GM18526 (cell line): ENCODE data around the gene BCAP31.

Experiments used
- POLR2A ChIP-seq: IDR thresholded peaks from 3 replicates; pipeline ENCODE4 v1.6.1; 2011; ENCODE audit not compliant: insufficient read length; ENCODE audit errors: extremely low read depth

BCAP31 gene

DNA sequence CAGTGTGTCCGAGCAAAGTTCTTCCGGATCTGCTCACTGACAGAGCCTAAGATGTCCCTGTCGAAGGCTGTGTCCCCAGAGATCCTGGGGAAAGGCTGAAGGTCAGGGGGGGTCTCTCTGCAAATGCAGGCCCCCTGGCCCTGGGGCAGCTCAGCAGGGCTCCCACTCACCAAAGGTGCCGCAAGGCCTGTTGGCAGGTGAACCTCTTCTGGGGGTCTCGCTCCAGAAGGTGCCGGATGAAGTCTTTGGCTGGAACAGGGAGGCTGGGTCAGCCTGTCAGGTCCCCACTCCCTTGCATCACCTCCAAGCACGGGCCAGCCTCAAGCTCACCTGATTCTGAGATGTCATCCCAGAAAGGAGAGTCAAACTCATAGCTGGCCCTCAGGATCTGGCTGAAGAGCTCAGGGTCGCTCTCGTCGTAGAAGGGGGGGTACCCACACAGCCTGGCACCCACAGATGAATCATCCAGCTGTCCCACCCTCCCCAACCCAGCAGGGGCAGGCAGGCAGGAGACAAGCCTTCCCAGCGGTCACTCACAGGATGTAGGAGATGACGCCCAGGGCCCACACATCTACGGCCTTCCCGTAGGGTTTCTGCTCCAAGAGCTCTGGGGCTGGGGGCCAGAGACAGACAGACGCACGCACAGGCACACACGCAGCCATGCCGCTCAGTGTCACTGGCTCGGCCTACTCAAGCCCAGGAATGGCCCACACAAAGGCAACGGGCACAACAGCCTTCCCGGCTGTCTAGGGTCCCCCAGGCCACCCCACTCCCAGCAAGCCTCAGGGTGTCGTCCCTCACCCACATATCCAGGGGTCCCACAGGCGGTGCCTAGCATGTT is 53.2 kb downstream of the BCAP31 start:
- no peak for TF ChIP-seq POLR2A

DNA sequence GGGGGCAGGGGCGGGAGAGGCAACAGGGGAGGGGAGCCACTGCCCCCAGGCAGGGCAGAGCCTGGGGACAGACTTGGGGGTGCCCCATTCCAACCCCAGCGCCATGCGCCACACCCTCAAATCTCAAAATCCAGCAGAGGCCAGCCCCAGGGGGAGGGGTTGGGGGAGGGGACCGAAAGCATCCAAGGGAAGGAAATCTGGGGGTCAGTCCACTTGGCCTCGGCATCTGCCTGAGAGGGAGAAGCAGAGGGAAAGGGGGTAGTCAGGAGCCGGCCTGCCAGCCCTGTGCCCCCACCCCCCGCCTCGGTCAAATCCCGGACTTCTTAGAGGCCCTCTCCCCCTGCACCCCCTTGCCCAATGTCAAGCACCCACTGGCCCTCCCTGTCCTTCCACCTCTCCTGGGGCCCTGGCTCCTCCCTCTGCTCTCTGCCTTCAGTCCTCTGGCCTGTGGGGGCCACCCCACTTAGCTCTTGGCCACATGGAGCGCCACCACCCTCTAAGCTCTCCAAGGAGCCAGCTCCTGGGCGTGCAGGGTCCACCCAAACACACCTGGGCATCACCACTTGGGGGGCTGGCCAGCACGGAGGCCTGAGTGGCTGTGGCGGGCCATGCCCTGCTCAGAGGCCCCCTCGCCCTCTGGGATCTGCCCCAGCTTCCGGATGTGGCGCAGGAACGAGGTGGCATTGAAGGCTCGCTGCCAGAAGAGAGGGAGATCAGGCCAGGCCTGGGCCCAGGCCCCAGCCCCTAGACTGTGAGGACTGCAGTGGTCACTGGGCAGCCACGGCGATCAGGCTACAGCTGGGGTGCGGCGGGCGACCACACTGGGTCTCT is 54.1 kb downstream of the BCAP31 start:
- TF ChIP-seq POLR2A = no peak

DNA sequence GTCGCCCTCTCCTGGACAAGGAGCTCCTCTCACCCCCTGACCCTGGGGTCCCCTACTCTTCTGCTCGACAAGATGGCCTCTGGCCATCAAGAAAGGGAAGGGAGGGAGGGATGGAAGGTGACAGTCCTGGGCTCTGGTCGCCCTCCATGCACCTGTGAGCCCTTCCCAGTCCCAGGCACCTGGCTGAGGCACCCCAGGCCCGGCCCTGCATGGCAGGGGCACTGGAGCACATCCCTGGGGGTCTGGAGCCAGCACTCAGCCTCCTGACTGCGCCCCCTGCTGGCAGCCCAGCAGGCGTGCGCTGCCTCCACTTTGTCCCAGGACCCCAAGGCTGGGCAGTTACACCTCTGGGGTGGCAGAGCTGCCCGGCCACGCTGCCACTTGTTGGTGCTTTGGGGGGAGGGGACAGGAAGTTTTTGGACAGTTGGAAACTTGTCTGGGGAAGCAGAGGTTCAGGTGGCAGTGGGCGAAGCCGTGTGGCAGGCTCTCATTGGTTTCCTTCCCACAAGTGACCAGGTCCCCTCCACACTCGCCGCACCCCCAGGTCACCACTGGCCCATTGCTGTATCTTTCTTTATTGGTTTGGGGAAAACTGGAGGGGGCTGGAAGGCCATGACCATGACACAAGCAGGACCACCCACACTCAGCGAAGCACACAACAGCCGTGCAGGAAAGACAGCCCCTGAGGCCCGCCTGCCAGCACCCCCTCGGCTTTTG is 54.9 kb downstream of the BCAP31 start:
- TF ChIP-seq POLR2A = no peak

DNA sequence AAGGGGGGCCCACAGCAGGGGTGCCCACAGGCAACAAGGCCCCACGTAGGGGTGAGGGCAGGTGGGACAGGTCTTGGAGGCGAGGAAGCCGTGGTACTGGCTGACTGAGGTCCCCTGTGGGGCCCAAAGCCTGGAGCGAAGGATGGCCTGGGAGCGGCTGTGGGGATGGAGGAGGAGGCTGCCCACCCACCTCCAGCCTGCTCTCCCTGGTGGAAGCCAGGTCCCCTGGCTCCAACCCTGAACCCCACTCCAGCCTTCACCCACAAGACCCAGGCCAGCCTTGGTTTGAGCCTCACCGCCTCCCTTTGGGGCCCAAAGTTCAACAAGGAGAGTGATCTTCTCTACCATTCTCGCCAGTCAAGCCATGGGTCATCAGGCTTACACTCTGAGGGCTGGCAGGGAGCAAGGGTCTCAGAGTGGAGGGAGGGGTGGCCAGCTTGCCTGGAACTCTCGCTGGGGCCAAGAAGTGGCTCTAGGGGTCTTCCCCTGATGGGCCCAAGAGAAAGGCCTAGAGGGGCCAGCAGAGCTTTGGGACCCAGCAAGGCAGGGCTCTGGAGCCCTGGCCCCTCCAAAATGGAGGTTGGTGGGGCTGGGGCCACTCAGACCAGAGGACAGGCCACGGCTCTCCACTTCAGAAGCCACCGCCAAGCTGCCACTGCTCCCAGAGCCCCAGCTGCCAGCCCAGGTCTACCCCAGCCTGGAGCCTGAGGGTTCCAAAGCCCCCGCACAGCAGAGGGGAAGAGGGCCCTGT is 55.6 kb downstream of the BCAP31 start:
- TF ChIP-seq POLR2A = no peak

DNA sequence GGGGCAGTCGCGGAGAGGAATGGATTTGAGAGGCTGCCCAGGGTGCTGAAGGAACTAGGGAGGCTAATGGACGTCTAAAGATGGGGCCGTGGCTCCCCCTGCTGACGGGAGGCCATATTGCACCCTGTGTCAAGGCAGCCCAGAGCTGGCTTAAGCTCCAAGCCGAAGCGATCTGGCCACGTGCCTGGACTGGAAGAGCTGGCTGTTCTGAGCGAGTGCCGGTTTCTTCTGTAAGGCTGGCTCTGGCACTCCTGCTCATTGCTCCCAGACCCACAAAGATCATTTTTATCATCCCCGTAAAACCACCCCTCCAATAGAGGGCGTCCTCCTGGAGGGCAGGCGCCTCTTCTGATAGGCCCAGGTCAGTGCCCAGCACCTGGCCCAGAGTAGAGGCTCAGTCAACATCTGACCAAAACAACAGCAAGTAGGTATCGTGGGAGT is 56.2 kb downstream of the BCAP31 start:
- no peak for TF ChIP-seq POLR2A

DNA sequence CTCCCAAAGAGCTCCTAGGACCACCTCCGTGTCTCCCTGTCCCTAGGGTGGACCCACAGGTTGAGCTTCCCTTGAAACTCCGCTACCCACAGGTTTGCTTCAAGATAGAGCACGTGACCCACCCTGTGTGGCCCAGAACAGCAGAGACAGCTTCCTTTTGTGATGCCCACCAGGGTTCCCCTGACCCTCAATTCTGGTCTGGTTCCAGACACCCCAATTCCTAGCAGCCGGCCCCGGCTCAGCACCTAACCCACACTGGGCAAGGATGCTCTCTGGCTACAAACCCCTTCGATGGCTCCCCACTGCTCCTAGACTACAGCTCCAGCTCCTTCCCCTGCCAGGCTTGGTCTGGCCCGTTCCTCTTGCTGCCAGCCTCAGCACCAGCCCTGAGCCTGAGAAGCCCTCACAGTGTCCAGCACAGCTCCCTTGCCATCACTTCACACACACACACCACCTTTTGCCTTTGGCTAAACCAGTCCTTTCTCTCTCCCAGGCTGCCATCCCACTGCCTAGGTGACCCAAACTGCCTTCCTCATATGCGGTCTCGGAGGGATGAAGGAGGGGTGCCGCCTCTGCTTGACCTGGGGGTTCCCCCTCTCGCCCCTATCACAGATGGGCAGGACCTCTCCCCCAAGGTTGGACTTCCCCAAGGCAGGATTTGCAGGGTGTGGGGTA is 56.8 kb downstream of the BCAP31 start:
- TF ChIP-seq POLR2A = no peak

DNA sequence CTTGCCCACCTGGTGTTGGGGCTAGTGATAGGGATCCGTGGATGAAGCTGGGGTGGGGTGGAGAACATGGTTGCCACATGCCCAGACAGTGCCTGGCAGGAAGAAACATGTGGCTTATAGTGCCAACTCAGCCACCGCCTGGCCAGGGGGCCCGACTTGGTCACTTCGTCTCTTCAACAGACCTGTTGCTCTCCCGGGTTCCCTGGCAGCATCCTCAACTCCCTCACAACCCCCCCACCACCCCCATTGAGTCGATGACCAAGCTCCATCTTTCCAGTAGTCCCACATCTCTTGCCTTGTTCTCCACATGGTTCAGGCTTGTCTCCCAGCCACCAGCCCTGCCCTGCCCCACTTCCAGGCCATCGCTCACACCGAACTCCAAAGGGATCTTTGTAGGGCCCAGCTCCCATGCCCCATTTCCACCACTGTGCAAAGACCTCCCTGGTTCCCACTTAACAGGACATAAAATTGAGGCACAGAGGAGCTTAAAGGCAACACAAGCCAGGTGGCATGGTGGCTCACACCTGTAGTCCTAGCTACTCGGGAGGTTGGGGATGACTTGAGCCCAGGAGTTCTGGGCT is 58.4 kb downstream of the BCAP31 start:
- no peak for TF ChIP-seq POLR2A

DNA sequence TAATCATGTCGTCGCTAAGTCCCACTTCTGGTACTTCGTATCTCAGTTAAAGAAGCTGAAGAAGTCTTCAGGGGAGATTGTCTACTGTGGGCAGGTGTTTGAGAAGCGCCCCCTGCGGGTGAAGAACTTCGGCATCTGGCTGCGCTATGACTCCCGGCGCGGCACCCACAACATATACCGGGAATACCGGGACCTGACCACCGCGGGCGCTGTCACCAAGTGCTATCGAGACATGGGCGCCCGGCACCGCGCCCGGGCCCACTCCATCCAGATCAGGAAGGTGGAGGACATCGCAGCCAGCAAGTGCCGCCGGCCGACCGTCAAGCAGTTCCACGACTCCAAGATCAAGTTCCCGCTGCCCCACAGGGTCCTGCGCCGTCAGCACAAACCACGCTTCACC is 61.9 kb downstream of the BCAP31 start:
- TF ChIP-seq POLR2A = no peak

DNA sequence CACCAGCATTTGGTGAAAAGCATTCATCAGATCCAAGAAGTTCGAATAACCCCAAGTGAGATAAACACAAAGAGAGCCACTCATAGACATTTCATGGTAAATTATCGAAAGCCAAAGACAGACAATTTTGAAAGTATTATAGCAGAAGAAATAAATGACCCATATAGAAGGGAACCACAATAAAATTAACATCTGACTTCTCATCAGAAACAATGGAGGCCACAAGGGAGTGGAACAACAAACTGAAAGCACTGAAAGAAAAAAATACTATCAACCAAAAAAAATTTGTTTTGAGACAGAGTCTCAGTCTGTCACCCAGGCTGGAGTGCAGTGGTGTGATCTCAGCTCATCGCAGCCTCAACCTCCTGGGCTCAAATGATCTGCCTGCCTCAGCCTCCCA is 64.9 kb downstream of the BCAP31 start:
- TF ChIP-seq POLR2A = no peak

DNA sequence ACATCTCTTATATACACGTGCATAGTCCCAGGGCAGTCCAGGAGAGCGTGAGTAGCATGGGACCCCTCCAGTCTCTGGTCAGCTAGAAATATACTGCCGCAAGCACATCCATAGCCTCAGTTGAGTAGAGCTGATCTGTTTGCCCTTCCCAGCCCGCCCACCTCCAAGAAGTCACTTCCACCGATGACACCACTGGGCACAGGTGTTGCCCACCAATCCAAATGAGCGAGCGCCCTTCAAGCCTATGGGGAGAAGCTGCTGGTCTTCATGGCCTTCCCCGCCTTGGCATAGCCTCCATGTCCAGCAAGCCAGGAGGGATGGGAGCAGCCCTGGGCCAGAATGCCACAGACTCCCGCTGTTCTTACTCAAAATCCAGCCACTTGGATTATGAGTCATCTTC is 67.0 kb downstream of the BCAP31 start:
- no peak for TF ChIP-seq POLR2A

DNA sequence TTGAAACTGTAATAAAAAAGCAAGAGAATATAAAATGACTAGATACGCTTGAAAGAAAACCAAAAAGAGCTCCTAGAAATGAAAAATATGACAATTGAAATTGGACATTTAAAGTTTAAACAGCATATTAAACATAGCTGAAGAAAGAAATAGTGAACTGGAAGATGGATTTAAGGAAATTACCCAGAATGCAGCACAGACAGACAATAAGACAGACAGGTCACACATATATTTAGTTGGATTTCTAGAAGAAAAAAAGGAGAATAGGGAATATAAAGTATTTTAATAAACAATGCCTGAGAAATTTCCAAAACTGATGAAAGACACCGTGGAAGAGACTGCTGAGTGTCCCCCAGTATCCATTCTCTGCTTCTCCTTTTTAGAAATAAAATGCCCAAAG is 70.6 kb downstream of the BCAP31 start:
- no peak for TF ChIP-seq POLR2A

DNA sequence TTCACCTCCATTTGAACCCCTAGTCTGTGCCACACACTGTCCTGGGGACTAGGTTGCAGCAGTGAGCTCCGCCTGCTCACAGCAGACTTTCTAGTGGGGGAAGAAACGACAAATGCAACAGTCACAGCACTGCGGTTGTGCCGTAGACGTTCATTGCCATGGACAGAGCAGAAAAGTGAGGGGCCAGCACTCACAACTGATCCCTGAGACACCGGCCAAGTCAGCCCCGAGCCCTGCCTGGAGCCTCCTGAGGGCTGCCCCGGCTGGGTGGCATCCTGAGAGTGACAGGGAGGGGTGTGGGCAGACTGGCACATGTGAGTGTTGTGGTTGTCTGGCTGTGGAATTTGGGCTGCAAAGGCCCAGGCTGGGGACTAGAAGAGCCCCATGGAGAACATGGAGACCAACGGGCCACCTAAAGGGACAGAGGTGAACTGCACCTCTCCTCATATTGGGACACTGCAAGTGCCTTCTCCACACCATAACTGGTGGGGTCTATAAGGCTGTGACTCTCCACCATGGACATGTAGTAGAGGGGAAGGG is 72.6 kb downstream of the BCAP31 start:
- TF ChIP-seq POLR2A = no peak

DNA sequence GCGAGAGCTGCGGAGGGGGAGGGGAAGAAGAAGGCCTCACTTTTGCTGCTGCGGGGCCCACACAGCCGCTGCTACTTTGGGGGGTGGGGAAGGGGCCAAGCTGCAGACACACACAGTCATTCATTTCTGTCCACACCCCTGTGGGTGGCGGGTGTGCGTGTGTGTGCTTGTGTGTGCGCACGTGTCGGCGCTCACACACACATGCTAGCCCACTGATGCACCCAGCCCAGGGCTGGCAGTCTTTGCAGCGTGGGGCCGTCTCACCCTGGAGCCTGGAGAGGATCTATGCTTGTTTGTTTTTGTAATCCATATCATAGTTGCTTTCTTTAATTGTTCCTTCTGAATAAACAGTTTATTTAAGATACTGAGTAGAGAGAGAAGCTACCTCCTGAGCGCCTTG is 73.2 kb downstream of the BCAP31 start:
- TF ChIP-seq POLR2A = no peak
